GM12878 (cell line): ENCODE results near the gene HOXC12. TPM values are rescaled to one million over a fixed set of nuclear protein-coding genes. Genes with fewer than 3 reads are reported as not detected.

Experiments
- ATAC-seq: fragments of 200-7000 bp; cut with Tn5 transposase; 3 replicates; pipeline ENCODE4 v1.9.1; 2020; ENCODE audit warnings: mild to moderate bottlenecking, moderate library complexity
- BruUV-seq: library from RNA; stranded (reverse); fragments of 400-500 nt; replicated peaks from 2 replicates; lab custom pipeline; 2021; lab: Mats Ljungman, UMichigan
- CTCF ChIA-PET: fragments of 300-600 bp; sonication (Branson Sonifier 250); formaldehyde crosslinking; extraction: SDS; loops from one replicate; lab custom pipeline; 2021; ENCODE audit warnings: inconsistent platforms; lab: Yijun Ruan, JAX
- POLR2A ChIA-PET: fragments of 350-600 bp; formaldehyde crosslinking; extraction: SDS; loops from one replicate; lab custom pipeline; 2021; ENCODE audit warnings: inconsistent platforms; lab: Charles Lee
- RAD21 ChIA-PET: fragments of 300-600 bp; sonication (Branson Sonifier 250); formaldehyde crosslinking; loops from one replicate; lab custom pipeline; 2023; ENCODE audit warnings: antibody characterized with exemption; ENCODE audit not compliant: unreplicated experiment; lab: Charles Lee
- SMC1A ChIA-PET: fragments of 300-600 bp; sonication (Branson Sonifier 250); formaldehyde crosslinking; loops from one replicate; lab custom pipeline; 2023; ENCODE audit not compliant: unreplicated experiment, uncharacterized antibody; lab: Charles Lee
- DNase-seq: peaks from one replicate; pipeline ENCODE4 v3.0.0-alpha.2; 2011; ENCODE audit warnings: low read depth, low spot score
- FAIRE-seq: peaks from 3 replicates; lab custom pipeline; 2011; peaks lifted over from hg19 to GRCh38; lab: Jason Lieb, UNC
- H2AFZ ChIP-seq: 2 replicates; pipeline ENCODE4 v1.6.0; 2011; ENCODE audit warnings: low read depth, low read length, control low read depth; ENCODE audit not compliant: control insufficient read depth
- H3K27ac ChIP-seq: 2 replicates; pipeline ENCODE4 v1.5.1; 2011; ENCODE audit warnings: control low read depth; ENCODE audit not compliant: control insufficient read depth, insufficient read depth
- H3K27me3 ChIP-seq, 2 experiments: replicated peaks in 1 of 2; 2 replicates each; pipeline versions ENCODE4 v1.6.0 to v1.6.1; 2011; ENCODE audit warnings: low read length in 1 of 2; ENCODE audit not compliant: control insufficient read depth in 2 of 2, insufficient read depth in 2 of 2
- H3K36me3 ChIP-seq, 2 experiments: 2 replicates each; pipeline ENCODE4 v1.5.1; 2011; ENCODE audit warnings: low read length in 1 of 2; ENCODE audit not compliant: control insufficient read depth in 2 of 2, insufficient read depth in 2 of 2
- H3K4me1 ChIP-seq: 2 replicates; pipeline ENCODE4 v1.6.1; 2011; ENCODE audit warnings: mild to moderate bottlenecking, low read length, moderate library complexity, mixed read lengths; ENCODE audit not compliant: control insufficient read depth, insufficient read depth
- H3K4me2 ChIP-seq: 2 replicates; pipeline ENCODE4 v1.6.0; 2011; ENCODE audit warnings: control low read depth; ENCODE audit not compliant: control insufficient read depth, insufficient read depth
- H3K4me3 ChIP-seq: fragments of 200-600 bp; sonication (generic); 2 replicates; pipeline ENCODE4 v1.5.1; 2016
- H3K79me2 ChIP-seq: 2 replicates; pipeline ENCODE4 v1.6.0; 2011; ENCODE audit warnings: low read length; ENCODE audit not compliant: control insufficient read depth, insufficient read depth
- H3K9ac ChIP-seq: 2 replicates; pipeline ENCODE4 v1.8.0; 2011; ENCODE audit warnings: low read length, control low read depth, mixed read lengths; ENCODE audit not compliant: control insufficient read depth, insufficient read depth
- H3K9me3 ChIP-seq: replicated peaks from 3 replicates; pipeline ENCODE4 v1.5.1; 2011; ENCODE audit warnings: mild to moderate bottlenecking, low read length; ENCODE audit not compliant: control insufficient read depth, insufficient read depth
- H4K20me1 ChIP-seq: 2 replicates; pipeline ENCODE4 v1.6.0; 2011; ENCODE audit not compliant: control insufficient read depth, insufficient read depth
- GABPA ChIP-seq: IDR thresholded peaks from 2 replicates; pipeline ENCODE4 v1.6.1; 2014; ENCODE audit warnings: antibody characterized with exemption, low read depth, mild to moderate bottlenecking, inconsistent platforms
- HDAC6 ChIP-seq: fragments of 200-600 bp; sonication (generic); IDR thresholded peaks from one replicate; pipeline ENCODE4 v1.8.0; 2017; ENCODE audit warnings: antibody characterized with exemption; ENCODE audit not compliant: unreplicated experiment
- IKZF2 ChIP-seq, 2 experiments: fragments of 450-650 bp; IDR thresholded peaks; 2 replicates each; pipeline ENCODE4 v1.6.1; 2017; ENCODE audit warnings: mild to moderate bottlenecking in 2 of 2, moderate library complexity in 2 of 2
- KDM1A ChIP-seq: fragments of 200-600 bp; sonication (generic); IDR thresholded peaks from 2 replicates; pipeline ENCODE4 v1.6.1; 2016; ENCODE audit warnings: borderline replicate concordance
- LARP7 ChIP-seq: fragments of 450-650 bp; IDR thresholded peaks from 2 replicates; pipeline ENCODE4 v1.6.1; 2017; ENCODE audit warnings: mild to moderate bottlenecking
- MTA2 ChIP-seq: fragments of 450-650 bp; IDR thresholded peaks from 2 replicates; pipeline ENCODE4 v1.6.1; 2016; ENCODE audit warnings: low read depth, mild to moderate bottlenecking, moderate library complexity
- MYC ChIP-seq: IDR thresholded peaks from 2 replicates; pipeline ENCODE4 v1.6.1; 2011; ENCODE audit warnings: mild to moderate bottlenecking, low read length, moderate library complexity, inconsistent platforms; ENCODE audit not compliant: insufficient read depth, insufficient replicate concordance, insufficient read length, severe bottlenecking
- NFYA ChIP-seq: IDR thresholded peaks from 2 replicates; pipeline ENCODE4 v1.6.1; 2011; ENCODE audit warnings: low read depth, mild to moderate bottlenecking, low read length, improper control_type of control experiment, borderline replicate concordance
- SUPT20H ChIP-seq: IDR thresholded peaks from 2 replicates; pipeline ENCODE4 v1.6.1; 2011; ENCODE audit warnings: low read depth, mild to moderate bottlenecking, low read length, moderate library complexity, borderline replicate concordance; ENCODE audit not compliant: control insufficient read depth
- ZBED1 ChIP-seq: IDR thresholded peaks from 2 replicates; pipeline ENCODE4 v1.6.1; 2016; ENCODE audit warnings: borderline replicate concordance
- WGBS: methylation state at CpG from one replicate; pipeline ENCODE4 v1.1.6; 2016; ENCODE audit warnings: low lambda C conversion rate; ENCODE audit not compliant: insufficient replicate concordance, insufficient coverage; ENCODE audit errors: missing lambda C conversion rate; 5-methylcytosine and 5-hydroxymethylcytosine counted together
- in situ Hi-C: fragments of 300-500 bp; cut with MboI; formaldehyde crosslinking; loops from 9 replicates; pipeline ENCODE4 v1.14.3; 2018; ENCODE audit warnings: mixed read lengths
- intact Hi-C: fragments of 100-400 bp; cut with micrococcal nuclease; formaldehyde crosslinking; loops from one replicate; pipeline ENCODE4 v1.14.2; 2022; ENCODE audit not compliant: unreplicated experiment
- polyA plus RNA-seq, 11 experiments: library from polyadenylated mRNA; depleted of rRNA in 4 of 11; unstranded in 6 of 11; stranded (reverse) in 5 of 11; fragments of >200 nt; fragmentation: Nextera tagmentation in 4 of 11; fragmentation: Illumina TruSeq in 1 of 11; extraction: Ambion mirVana in 4 of 11; extraction: Trizol in 1 of 11; gene quantifications; 1 replicate in 1 of 11; 2 replicates in 10 of 11; pipeline versions ENCODE4 v1.2.1 to v1.2.3, GENCODE V29; 2011 to 2016; ENCODE audit warnings: inconsistent platforms in 2 of 11, missing spikeins in 2 of 11, low read depth in 1 of 11
- total RNA-seq, 4 experiments: library from RNA; depleted of rRNA in 3 of 4; stranded (reverse); fragments of >200 nt in 3 of 4; fragmentation: Illumina TruSeq in 1 of 4; extraction: Trizol in 1 of 4; gene quantifications; 2 replicates each; pipeline versions ENCODE4 v1.2.1 to v1.2.3, GENCODE V29; 2013 to 2021
- TF ChIP-seq, protein P1 (sequence below): fragments of 450-650 bp; IDR thresholded peaks from 2 replicates; pipeline ENCODE4 v1.6.1; 2017; ENCODE audit warnings: antibody characterized with exemption, mild to moderate bottlenecking, moderate library complexity

The HOXC12 gene
- total and polyA plus RNA-seq, 10 of the 15 experiments (the other 5 are each of a cell fraction or from before 2014, with no cell fraction given), result not detected

DNA sequence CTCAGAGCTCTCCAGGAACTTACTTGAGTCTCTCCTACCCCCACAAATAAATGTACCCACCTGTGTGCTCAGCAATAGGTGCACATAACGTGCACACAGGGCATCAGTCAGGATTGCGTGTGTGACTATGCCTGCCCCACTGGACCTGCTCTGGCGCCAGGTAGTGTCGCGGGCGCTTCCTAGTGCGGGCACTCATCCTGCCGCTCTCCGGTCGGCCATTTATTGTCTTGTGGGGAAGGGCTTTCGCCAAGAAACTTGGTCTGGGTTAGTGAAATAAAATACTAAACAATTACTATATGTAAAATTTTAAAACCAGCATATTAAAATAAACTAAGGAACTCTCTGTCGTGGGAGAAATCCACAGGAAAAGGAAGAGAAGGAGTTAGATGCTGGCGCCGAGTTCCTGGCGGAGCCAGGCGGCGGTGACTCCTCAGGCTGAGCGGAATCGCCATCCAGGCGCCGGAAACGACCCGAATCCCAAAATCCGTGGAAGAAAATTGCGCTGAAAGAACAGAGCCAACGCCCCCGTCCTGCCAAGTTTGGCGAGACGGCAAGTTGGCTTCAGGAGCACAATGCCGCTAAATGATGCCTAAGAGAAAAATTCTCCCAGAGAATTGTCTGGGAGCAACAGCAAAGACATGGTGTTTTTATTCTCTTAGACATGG, 24.0 kb upstream of the HOXC12 start (continued):
- no peak for TF ChIP-seq GABPA
- TF ChIP-seq, protein P1, sequence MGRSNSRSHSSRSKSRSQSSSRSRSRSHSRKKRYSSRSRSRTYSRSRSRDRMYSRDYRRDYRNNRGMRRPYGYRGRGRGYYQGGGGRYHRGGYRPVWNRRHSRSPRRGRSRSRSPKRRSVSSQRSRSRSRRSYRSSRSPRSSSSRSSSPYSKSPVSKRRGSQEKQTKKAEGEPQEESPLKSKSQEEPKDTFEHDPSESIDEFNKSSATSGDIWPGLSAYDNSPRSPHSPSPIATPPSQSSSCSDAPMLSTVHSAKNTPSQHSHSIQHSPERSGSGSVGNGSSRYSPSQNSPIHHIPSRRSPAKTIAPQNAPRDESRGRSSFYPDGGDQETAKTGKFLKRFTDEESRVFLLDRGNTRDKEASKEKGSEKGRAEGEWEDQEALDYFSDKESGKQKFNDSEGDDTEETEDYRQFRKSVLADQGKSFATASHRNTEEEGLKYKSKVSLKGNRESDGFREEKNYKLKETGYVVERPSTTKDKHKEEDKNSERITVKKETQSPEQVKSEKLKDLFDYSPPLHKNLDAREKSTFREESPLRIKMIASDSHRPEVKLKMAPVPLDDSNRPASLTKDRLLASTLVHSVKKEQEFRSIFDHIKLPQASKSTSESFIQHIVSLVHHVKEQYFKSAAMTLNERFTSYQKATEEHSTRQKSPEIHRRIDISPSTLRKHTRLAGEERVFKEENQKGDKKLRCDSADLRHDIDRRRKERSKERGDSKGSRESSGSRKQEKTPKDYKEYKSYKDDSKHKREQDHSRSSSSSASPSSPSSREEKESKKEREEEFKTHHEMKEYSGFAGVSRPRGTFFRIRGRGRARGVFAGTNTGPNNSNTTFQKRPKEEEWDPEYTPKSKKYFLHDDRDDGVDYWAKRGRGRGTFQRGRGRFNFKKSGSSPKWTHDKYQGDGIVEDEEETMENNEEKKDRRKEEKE, result no peak
- no peak for TF ChIP-seq NFYA

DNA sequence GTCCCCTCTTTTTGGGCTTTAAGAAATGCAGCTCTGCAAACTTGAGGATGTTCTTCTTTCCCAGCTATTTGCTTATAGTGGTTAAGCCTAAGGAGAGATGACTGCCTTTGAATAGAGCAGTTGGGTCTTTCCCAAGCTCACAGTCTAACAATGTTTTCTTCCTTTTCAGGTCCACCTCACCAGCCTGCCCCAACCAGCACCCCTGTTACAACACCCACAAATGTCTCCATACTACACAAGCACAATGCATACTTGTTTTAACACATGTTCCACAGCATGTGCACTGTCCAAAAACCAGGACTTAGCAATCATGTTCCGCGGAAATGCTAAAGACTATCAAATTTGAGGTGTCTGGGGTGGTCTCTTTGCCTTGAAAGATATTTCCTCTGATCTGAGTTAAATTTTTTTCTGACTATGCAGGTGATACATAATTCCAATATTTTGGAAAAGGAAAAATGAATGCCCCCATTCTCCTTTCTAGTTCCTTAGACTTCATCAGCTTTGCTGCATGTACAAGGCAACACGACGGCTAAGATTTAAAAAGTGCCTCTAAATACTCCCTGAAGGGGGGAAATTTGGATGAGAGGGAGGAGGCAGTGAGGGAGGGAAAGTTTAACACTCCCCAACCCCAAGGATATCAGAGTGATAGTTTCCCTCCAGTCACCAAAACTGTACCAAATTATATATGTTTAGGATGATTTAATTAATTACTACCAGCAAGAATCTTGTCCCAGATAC, 22.7 kb upstream of the HOXC12 start:
- ChIA-PET RAD21 (no interaction called here), POLR2A (no interaction called here), SMC1A (interaction anchor here (1.3 kb wide), 1 partner anchor 9 kb away, joined by 3 read pairs; no protein-coding TSS in a partner anchor), CTCF (interaction anchor here (1.1 to 1.2 kb wide), 2 partner anchors 53 to 140 kb away, joined by 3 to 4 read pairs; partner anchors contain the start of gene HOXC10)
- in situ Hi-C loops, result no loop called here
- H3K27me3 ChIP-seq, result peaks cover 19 to 44% of the 10 kb centered on the region in 2 experiments
- BruUV-seq, result no TSS peak
- DNase-seq, result no peak
- no peak for ATAC-seq
- H3K9ac ChIP-seq, result no peak overlapping the region
- H2AFZ ChIP-seq, result no peak overlapping the region
- FAIRE-seq, result no peak
- no peaks in the 10 kb centered on the region for H3K36me3 ChIP-seq
- TF ChIP-seq ZBED1 (no peak), MTA2 (no peak), MYC (no peak), HDAC6 (no peak), IKZF2 (IDR thresholded peaks at IDR 0.05) (no peak), KDM1A (no peak), SUPT20H (no peak), LARP7 (no peak)
- intact Hi-C loops, result no loop called here
- no peaks in the 10 kb centered on the region for H3K9me3 ChIP-seq
- WGBS, result 21% methylated on average over 4 of the region's 4 CpGs
- H3K4me3 ChIP-seq, result no peak overlapping the region
- H3K4me1 ChIP-seq, result no peaks in the 10 kb centered on the region
- H3K27ac ChIP-seq, result no peak overlapping the region
- H3K4me2 ChIP-seq, result no peak overlapping the region
- no peaks in the 10 kb centered on the region; the same call in 1 of the 2 replicates for H4K20me1 ChIP-seq
- H3K79me2 ChIP-seq, result no peaks in the 10 kb centered on the region
